SK-N-SH (cell line): ENCODE data around the gene PHKB.

Experiments
- CTCF ChIP-seq: fragments of 200-600 bp; sonication (generic); IDR thresholded peaks from 2 replicates; pipeline ENCODE4 v1.6.1; 2017; ENCODE audit warnings: antibody characterized with exemption, mild to moderate bottlenecking, moderate library complexity
- FOXJ3 ChIP-seq: sonication (generic); formaldehyde crosslinking; IDR thresholded peaks from 2 replicates; pipeline ENCODE4 v1.5.1; 2020; ENCODE audit warnings: mild to moderate bottlenecking, missing genetic modification reagents
- JUND ChIP-seq: IDR thresholded peaks from 2 replicates; pipeline ENCODE4 v1.4.0; 2012
- POLR2AphosphoS5 ChIP-seq: IDR thresholded peaks from 2 replicates; pipeline ENCODE4 v1.6.1; 2012; ENCODE audit warnings: low read depth, low read length
- RCOR1 ChIP-seq: fragments of 150-350 bp; IDR thresholded peaks from 2 replicates; pipeline ENCODE4 v1.6.1; 2017; ENCODE audit warnings: antibody characterized with exemption, low read length
- SIN3A ChIP-seq: IDR thresholded peaks from 2 replicates; pipeline ENCODE4 v1.6.1; 2012; ENCODE audit warnings: low read depth, mild to moderate bottlenecking, low read length, moderate library complexity, borderline replicate concordance

GRCh38 chr16:47724115-47724785 is 263.1 kb downstream of the PHKB start:
- TF ChIP-seq CTCF (no peak), POLR2AphosphoS5 (no peak), SIN3A (no peak), FOXJ3 (CRISPR knock-in tag) (no peak), JUND (no peak), RCOR1 (no peak)
